Esophagus muscularis mucosa (tissue), 4 donors: ENCODE results near the gene MZB1. TPM values are rescaled to one million over a fixed set of nuclear protein-coding genes. Genes with fewer than 3 reads are reported as not detected.
"Not testable (repeated sequence)": the region's sequence is repeated elsewhere in the genome, so short reads cannot be mapped to it uniquely, and the experiment has no call there.

Experiments
- DNase-seq: peaks from one replicate; pipeline ENCODE4 v3.0.0-alpha.2; 2017; ENCODE audit errors: extremely low spot score
- H3K27ac ChIP-seq, 4 donors: fragments of 200-600 bp; sonication (generic); replicated peaks in 1 of 4; 1 replicate in 3 of 4; 2 replicates in 1 of 4; pipeline ENCODE4 v1.5.1; 2016 to 2019; ENCODE audit warnings: mild to moderate bottlenecking in 1 of 4
- H3K27me3 ChIP-seq, 4 donors: fragments of 200-600 bp; sonication (generic); one replicate each; pipeline versions ENCODE4 v1.5.1 to v1.6.0; 2016 to 2019
- H3K36me3 ChIP-seq, 4 donors: fragments of 200-600 bp; sonication (generic); one replicate each; pipeline ENCODE4 v1.5.1; 2016 to 2019
- H3K4me1 ChIP-seq, 4 donors: fragments of 200-600 bp; sonication (generic); one replicate each; pipeline ENCODE4 v1.5.1; 2016 to 2019
- H3K4me3 ChIP-seq, 4 donors: fragments of 200-600 bp; sonication (generic); 1 replicate in 2 of 4; 2 replicates in 2 of 4; pipeline ENCODE4 v1.5.1; 2016 to 2019; ENCODE audit warnings: mild to moderate bottlenecking in 4 of 4, moderate library complexity in 1 of 4
- H3K9me3 ChIP-seq, 4 donors: fragments of 200-600 bp; sonication (generic); 1 replicate in 3 of 4; 2 replicates in 1 of 4; pipeline ENCODE4 v1.5.1; 2016 to 2019
- EP300 ChIP-seq: sonication (generic); formaldehyde crosslinking; IDR thresholded peaks from one replicate; pipeline ENCODE4 v1.6.1; 2017; ENCODE audit warnings: antibody characterized with exemption
- POLR2A ChIP-seq: fragments of 450-650 bp; IDR thresholded peaks from one replicate; pipeline ENCODE4 v1.6.1; 2017; ENCODE audit warnings: antibody characterized with exemption, moderate library complexity, mild to moderate bottlenecking, low read depth
- POLR2AphosphoS5 ChIP-seq, 2 donors: sonication (generic); formaldehyde crosslinking; IDR thresholded peaks; one replicate each; pipeline ENCODE4 v1.6.1; 2017; ENCODE audit warnings: antibody characterized with exemption in 2 of 2
- WGBS: methylation state at CpG from one replicate; pipeline ENCODE4 v1.1.5; 2018; 5-methylcytosine and 5-hydroxymethylcytosine counted together
- intact Hi-C: fragments of 100-400 bp; cut with DNase I; formaldehyde crosslinking; loops from one replicate; pipeline ENCODE4 v1.15.1; 2023
- total RNA-seq, 4 donors: library from RNA; depleted of rRNA; stranded (reverse); fragments of >200 nt; gene quantifications; one replicate each; pipeline versions ENCODE4 v1.1.0 to v1.2.1, GENCODE V29; 2016
- TF ChIP-seq, protein P1 (sequence below), 3 experiments: fragments of 200-600 bp in 2 of 3; fragments of 450-650 bp in 1 of 3; sonication (generic) in 2 of 3; IDR thresholded peaks; one replicate each; pipeline ENCODE4 v1.5.1; 2017 to 2019; ENCODE audit warnings: antibody characterized with exemption in 3 of 3, mild to moderate bottlenecking in 2 of 3, moderate library complexity in 1 of 3

Gene MZB1
- total RNA-seq, 4 donors from 2014 or later, result 0.78 to 0.99 TPM; not detected in 2

GRCh38 chr5:139391570-139392323 lies 2.0 kb upstream of the MZB1 start:
- H3K4me1 ChIP-seq, result peaks cover 59 to 70% (median 66%) of the 10 kb centered on the region in 4 donors
- H3K4me3 ChIP-seq, result peak overlapping the region; percentile 58 to 63 (median 62)
- no peak for TF ChIP-seq EP300
- TF ChIP-seq POLR2AphosphoS5 (IDR thresholded peaks at IDR 0.05), result no peak
- no peak for TF ChIP-seq POLR2A
- TF ChIP-seq, protein P1, sequence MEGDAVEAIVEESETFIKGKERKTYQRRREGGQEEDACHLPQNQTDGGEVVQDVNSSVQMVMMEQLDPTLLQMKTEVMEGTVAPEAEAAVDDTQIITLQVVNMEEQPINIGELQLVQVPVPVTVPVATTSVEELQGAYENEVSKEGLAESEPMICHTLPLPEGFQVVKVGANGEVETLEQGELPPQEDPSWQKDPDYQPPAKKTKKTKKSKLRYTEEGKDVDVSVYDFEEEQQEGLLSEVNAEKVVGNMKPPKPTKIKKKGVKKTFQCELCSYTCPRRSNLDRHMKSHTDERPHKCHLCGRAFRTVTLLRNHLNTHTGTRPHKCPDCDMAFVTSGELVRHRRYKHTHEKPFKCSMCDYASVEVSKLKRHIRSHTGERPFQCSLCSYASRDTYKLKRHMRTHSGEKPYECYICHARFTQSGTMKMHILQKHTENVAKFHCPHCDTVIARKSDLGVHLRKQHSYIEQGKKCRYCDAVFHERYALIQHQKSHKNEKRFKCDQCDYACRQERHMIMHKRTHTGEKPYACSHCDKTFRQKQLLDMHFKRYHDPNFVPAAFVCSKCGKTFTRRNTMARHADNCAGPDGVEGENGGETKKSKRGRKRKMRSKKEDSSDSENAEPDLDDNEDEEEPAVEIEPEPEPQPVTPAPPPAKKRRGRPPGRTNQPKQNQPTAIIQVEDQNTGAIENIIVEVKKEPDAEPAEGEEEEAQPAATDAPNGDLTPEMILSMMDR (IDR thresholded peaks at IDR 0.05), result no peak
- intact Hi-C loops, result no loop called here
- no peaks in the 10 kb centered on the region for H3K9me3 ChIP-seq
- H3K27me3 ChIP-seq, result peaks cover 0 to 37% (median 6%) of the 10 kb centered on the region in 4 donors
- H3K27ac ChIP-seq, result peak overlapping the region; percentile 11 to 49 (median 37)
- H3K36me3 ChIP-seq, result peaks cover 0 to 15% (median 0%) of the 10 kb centered on the region in 4 donors
- no peak for DNase-seq
- WGBS, result 61% methylated on average over 17 of the region's 33 CpGs

DNA sequence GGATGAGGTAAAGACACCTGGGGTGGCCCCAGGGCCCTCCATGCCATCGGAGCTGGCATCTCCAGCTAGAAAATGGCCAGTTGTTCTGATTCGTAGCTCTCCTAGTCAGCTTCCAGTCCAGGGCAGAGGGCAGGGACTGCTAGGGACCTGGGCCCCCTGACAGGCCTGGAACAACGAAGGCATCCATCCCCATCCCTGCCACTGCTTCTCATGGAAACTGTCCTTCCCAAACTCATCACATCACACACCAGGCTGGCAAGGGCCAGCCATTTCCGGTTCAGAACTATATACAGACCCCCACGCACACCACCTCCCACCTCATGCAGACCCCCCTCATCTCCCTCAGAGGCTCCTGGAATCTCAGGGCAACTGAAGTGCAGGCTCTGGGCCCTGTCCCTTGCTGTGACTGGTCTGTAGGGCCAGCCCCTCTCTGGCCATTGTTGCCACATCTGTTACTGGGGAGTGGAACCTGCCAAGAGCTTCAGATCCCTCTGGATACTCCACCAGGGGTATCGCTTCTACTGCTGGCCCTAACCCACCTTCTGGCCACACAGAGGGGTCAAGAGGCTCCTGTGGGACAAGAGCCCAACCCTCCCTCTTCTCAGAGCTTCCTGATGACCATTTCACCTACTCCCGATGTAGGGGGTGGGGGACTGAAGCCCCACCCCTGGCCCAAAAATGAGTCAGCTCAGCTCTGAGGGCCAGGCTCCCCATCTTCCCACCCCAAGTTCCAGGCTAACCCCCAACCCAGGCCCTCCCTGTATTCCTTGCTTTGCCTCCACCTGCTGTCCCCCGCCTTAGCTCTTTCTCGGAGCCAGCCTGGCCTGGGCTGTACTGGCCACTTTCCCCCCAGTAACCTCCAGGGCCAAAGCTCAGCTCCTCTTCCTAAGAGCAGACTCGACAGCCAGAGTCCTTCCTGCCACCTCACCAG lies 1.2 kb upstream of the MZB1 start:
- Histone ChIP-seq H3K27me3 (peaks cover 0 to 37% (median 6%) of the 10 kb centered on the region in 4 donors), H3K27ac (peak overlapping the region in 3 of 4 donors; percentile 18 to 49 (median 41)), H3K9me3 (no peaks in the 10 kb centered on the region), H3K4me1 (peaks cover 58 to 67% (median 64%) of the 10 kb centered on the region in 4 donors), H3K4me3 (no peak overlapping the region), H3K36me3 (peaks cover 0 to 15% (median 0%) of the 10 kb centered on the region in 4 donors)
- intact Hi-C loops, result no loop called here
- WGBS, result 82% methylated on average over 7 of the region's 10 CpGs
- TF ChIP-seq, protein P1 (IDR thresholded peaks at IDR 0.05), result no peak
- no peak for TF ChIP-seq POLR2AphosphoS5 (IDR thresholded peaks at IDR 0.05)
- no peak for TF ChIP-seq EP300
- TF ChIP-seq POLR2A, result no peak
- no peak for DNase-seq

DNA sequence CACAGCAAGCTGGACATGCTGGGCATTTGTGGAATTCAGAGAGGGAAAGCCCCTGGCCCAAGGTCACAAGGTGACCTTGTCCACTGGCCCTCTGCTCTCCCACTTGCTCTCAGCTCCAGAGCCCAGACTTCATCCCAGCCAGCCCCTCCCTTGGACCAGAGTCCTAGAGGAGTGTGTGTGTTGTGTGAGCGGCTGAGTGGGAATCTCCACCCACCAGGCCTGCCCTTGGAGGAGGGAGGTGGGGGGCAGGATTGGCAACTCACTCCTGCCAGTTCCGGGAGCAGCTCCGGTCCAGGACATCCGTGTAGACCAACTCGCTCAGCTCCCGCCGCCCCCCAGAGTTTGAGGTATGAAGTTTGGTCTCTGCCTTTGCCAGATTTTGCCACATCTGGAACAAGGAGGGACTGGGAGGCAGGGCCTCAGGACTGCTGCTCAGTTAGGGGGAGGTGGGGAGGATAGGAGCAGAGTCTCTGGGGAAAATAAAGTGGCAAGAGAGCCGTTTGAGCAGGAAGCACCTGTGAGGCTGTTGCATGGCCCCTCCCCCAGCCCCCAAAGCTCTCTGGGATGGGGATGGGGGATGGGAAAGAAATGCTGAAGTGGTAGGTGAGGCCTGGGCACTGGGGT lies 1.4 kb downstream of the MZB1 start:
- no peak overlapping the region for H3K27ac ChIP-seq
- no peak for TF ChIP-seq POLR2A
- peak; percentile 7 to 19 for TF ChIP-seq POLR2AphosphoS5 (IDR thresholded peaks at IDR 0.05)
- H3K27me3 ChIP-seq, result peaks cover 0 to 15% (median 0%) of the 10 kb centered on the region in 4 donors
- H3K9me3 ChIP-seq, result no peaks in the 10 kb centered on the region
- intact Hi-C loops, result no loop called here
- DNase-seq, result no peak
- peaks cover 36 to 55% (median 46%) of the 10 kb centered on the region in 4 donors for H3K4me1 ChIP-seq
- H3K36me3 ChIP-seq, result peaks cover 0 to 15% (median 0%) of the 10 kb centered on the region in 4 donors
- peak overlapping the region in 1 of 4 donors; percentile 34 for H3K4me3 ChIP-seq
- WGBS, result 0% methylated on average over 1 of the region's 8 CpGs

GRCh38 chr5:139387611-139388197 lies 2.0 kb downstream of the MZB1 start:
- intact Hi-C loops, result no loop called here
- Histone ChIP-seq H3K27ac (no peak overlapping the region), H3K9me3 (no peaks in the 10 kb centered on the region), H3K27me3 (peaks cover 0 to 9% (median 0%) of the 10 kb centered on the region in 4 donors), H3K4me3 (no peak overlapping the region), H3K4me1 (peaks cover 30 to 49% (median 40%) of the 10 kb centered on the region in 4 donors), H3K36me3 (peaks cover 0 to 15% (median 0%) of the 10 kb centered on the region in 4 donors)
- no peak for DNase-seq
- TF ChIP-seq POLR2AphosphoS5 (IDR thresholded peaks at IDR 0.05) (no peak), POLR2A (no peak), EP300 (no peak)
- TF ChIP-seq, protein P1 (IDR thresholded peaks at IDR 0.05), result no peak
- WGBS, result 66% methylated on average over 7 of the region's 10 CpGs

- Histone ChIP-seq H3K36me3 (peaks cover 0 to 15% (median 0%) of the 10 kb centered on the region in 4 donors), H3K4me1 (peaks cover 22 to 41% (median 33%) of the 10 kb centered on the region in 4 donors)
- 94% methylated on average over 10 of the region's 10 CpGs for WGBS
- H3K27ac ChIP-seq, DNase-seq, H3K27me3 ChIP-seq, intact Hi-C loops, H3K9me3 ChIP-seq, H3K4me3 ChIP-seq: not testable (repeated sequence)
Measured at GRCh38 chr5:139386956-139387355, 2.8 kb downstream of the MZB1 start.
